Skeletal muscle tissue (tissue), 4 donors: ENCODE results near the gene CSRP2. TPM values are rescaled to one million over a fixed set of nuclear protein-coding genes. Genes with fewer than 3 reads are reported as not detected.

Experiments
- H3K27ac ChIP-seq: one replicate; pipeline ENCODE4 v1.7.0; 2013; ENCODE audit warnings: mild to moderate bottlenecking, low read depth, low read length, inconsistent platforms
- H3K27me3 ChIP-seq, 3 donors: one replicate each; pipeline ENCODE4 v1.7.0; 2013; ENCODE audit warnings: low read length in 3 of 3; ENCODE audit not compliant: control insufficient read depth in 3 of 3, insufficient read depth in 3 of 3
- H3K36me3 ChIP-seq, 3 donors: one replicate each; pipeline ENCODE4 v1.7.0; 2013; ENCODE audit warnings: low read length in 3 of 3; ENCODE audit not compliant: control insufficient read depth in 3 of 3, insufficient read depth in 3 of 3
- H3K4me1 ChIP-seq, 3 donors: one replicate each; pipeline ENCODE4 v1.7.0; 2013; ENCODE audit warnings: low read length in 3 of 3, mild to moderate bottlenecking in 3 of 3; ENCODE audit not compliant: control insufficient read depth in 3 of 3, insufficient read depth in 3 of 3
- H3K4me3 ChIP-seq, 3 donors: one replicate each; pipeline ENCODE4 v1.7.0; 2013; ENCODE audit warnings: low read length in 3 of 3
- H3K9ac ChIP-seq, 3 donors: one replicate each; pipeline ENCODE4 v1.7.0; 2013; ENCODE audit warnings: low read length in 3 of 3, mild to moderate bottlenecking in 3 of 3, moderate library complexity in 2 of 3, low read depth in 1 of 3
- H3K9me3 ChIP-seq, 3 donors: one replicate each; pipeline ENCODE4 v1.7.0; 2013; ENCODE audit warnings: low read length in 3 of 3; ENCODE audit not compliant: control insufficient read depth in 3 of 3
- total RNA-seq: library from RNA; depleted of rRNA; stranded (reverse); fragments of >200 nt; gene quantifications from one replicate; pipeline ENCODE4 v1.2.3, GENCODE V29; 2014
- donor health status: Osteomylitis.

Gene CSRP2
- total RNA-seq, 1 donor from 2014 or later = 20.4 TPM

- Histone ChIP-seq H3K27me3 (no peaks in the 10 kb centered on the region), H3K9ac (no peak overlapping the region), H3K36me3 (no peaks in the 10 kb centered on the region), H3K4me1 (peaks cover 0 to 9% (median 2%) of the 10 kb centered on the region in 3 donors), H3K9me3 (no peaks in the 10 kb centered on the region), H3K4me3 (no peak overlapping the region), H3K27ac (no peak overlapping the region)
These were observed 13.9 kb downstream of the CSRP2 start for GRCh38 chr12:76864791-76865400.

GRCh38 chr12:76863837-76864236 is 15.0 kb downstream of the CSRP2 start:
- H3K9me3 ChIP-seq = no peaks in the 10 kb centered on the region
- H3K36me3 ChIP-seq = no peaks in the 10 kb centered on the region
- H3K27me3 ChIP-seq = no peaks in the 10 kb centered on the region
- H3K4me3 ChIP-seq = no peak overlapping the region
- H3K9ac ChIP-seq = no peak overlapping the region
- peaks cover 0 to 9% (median 2%) of the 10 kb centered on the region in 3 donors for H3K4me1 ChIP-seq
- peak overlapping the region; percentile 6 for H3K27ac ChIP-seq

- Histone ChIP-seq H3K27ac (peak overlapping the region; percentile 6), H3K9me3 (no peaks in the 10 kb centered on the region), H3K4me3 (no peak overlapping the region), H3K36me3 (no peaks in the 10 kb centered on the region), H3K9ac (no peak overlapping the region), H3K27me3 (no peaks in the 10 kb centered on the region), H3K4me1 (peaks cover 0 to 9% (median 2%) of the 10 kb centered on the region in 3 donors)
These were observed 15.7 kb downstream of the CSRP2 start for GRCh38 chr12:76863005-76863670.

DNA sequence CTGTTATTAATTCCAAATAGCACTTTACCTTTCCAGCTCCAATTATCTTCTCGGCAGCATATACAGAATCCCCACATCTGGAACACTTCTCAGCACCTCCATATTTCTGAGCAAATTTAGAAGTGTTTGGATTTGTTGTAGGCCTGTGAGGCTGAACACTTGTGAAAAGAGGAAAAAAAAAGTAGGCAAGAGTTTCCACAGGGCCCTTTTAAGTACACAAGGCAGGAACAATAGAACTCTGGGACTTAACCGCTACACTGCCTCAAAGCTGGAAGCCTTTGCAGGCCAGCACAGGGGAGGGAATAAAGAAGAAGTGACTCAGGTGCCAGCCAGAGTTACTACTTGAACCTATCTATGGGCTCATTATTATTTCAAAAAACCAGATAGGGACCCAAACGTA is 18.6 kb downstream of the CSRP2 start:
- no peaks in the 10 kb centered on the region for H3K4me1 ChIP-seq
- no peak overlapping the region for H3K9ac ChIP-seq
- no peak overlapping the region for H3K4me3 ChIP-seq
- H3K9me3 ChIP-seq = peaks cover 2 to 5% (median 3%) of the 10 kb centered on the region in 3 donors
- H3K27ac ChIP-seq = no peak overlapping the region
- H3K36me3 ChIP-seq = peaks cover 3 to 11% (median 4%) of the 10 kb centered on the region in 3 donors
- no peaks in the 10 kb centered on the region for H3K27me3 ChIP-seq

DNA sequence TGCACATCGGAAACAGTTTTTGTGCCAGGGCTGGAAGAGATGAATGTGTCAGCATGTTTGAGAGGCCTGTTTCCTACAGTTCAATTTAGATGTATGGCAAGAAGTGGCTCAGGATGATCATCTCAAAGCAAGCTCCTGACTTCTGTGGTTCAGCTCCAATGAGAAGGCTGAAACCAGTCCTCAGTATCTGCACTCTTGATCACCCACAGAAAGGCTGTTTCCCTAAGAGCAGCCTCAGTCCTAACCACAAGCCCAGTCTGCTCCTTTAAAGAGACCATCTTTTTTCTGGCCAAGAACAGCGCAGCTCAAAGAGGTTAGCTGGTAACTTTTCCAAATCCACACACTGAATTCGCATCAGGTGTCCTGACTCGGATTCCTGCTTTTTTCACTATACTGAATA is 19.2 kb downstream of the CSRP2 start:
- Histone ChIP-seq H3K4me1 (no peaks in the 10 kb centered on the region), H3K36me3 (peaks cover 3 to 11% (median 6%) of the 10 kb centered on the region in 3 donors), H3K9me3 (peaks cover 2 to 5% (median 3%) of the 10 kb centered on the region in 3 donors), H3K27me3 (no peaks in the 10 kb centered on the region), H3K4me3 (no peak overlapping the region), H3K9ac (no peak overlapping the region), H3K27ac (no peak overlapping the region)

DNA sequence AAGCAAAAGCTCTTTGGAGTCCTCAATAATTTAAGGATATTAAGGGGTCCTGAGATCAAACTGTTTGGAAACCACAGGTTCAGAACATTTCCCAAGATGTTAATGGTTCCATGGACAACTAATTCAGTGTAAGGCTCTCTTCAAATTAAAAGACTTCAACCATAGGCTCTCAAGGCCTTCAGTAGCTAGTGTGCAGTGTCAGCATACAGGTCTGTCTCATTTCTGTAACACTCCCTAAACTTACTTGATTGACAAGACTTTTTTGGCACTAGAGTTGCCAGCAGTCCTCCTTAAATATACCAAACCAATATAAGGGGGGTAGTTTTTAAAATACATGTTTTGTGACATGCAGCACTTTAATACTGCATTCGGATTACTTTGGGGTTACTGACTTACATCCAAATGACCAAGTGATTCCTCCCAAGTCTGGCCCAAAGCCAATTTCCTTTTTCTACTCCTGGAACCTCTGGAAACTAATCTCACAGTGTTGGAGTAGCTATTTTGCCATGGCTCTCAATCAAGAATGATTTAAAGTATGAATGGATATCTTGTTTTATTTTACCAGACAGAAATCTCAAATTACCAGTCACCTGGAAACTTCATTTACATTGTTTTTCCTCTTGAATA is 22.7 kb downstream of the CSRP2 start:
- H3K4me3 ChIP-seq = no peak overlapping the region
- H3K36me3 ChIP-seq = peaks cover 7 to 11% (median 9%) of the 10 kb centered on the region in 3 donors

DNA sequence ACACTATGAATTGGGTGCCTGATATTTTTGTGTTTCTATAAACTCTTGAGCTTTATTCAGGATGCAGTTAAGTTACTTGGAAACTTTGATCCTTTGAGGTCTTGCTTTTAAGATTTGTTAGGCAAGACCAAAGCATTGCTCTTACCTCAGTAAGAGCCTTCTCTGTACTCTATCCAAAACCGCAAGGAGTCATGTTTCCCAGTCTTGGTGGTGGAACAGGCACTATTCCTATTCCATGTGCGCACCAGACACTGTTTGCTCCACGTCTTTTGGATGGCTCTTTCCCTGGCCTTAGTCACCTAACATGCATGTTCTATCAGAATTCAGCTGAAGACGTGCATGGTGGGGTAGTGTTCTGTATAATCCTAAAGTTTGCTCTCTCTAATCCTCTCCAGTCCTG is 23.5 kb downstream of the CSRP2 start:
- Histone ChIP-seq H3K9me3 (peaks cover 2 to 5% (median 3%) of the 10 kb centered on the region in 3 donors), H3K27me3 (no peaks in the 10 kb centered on the region), H3K27ac (no peak overlapping the region), H3K4me1 (no peaks in the 10 kb centered on the region), H3K36me3 (peaks cover 7 to 13% (median 11%) of the 10 kb centered on the region in 3 donors), H3K4me3 (no peak overlapping the region), H3K9ac (no peak overlapping the region)

More for the DNA sequence above, 22.7 kb downstream of the CSRP2 start:
- Histone ChIP-seq H3K27me3 (no peaks in the 10 kb centered on the region), H3K4me1 (no peaks in the 10 kb centered on the region), H3K9ac (no peak overlapping the region), H3K9me3 (peaks cover 2 to 5% (median 3%) of the 10 kb centered on the region in 3 donors), H3K27ac (no peak overlapping the region)

DNA sequence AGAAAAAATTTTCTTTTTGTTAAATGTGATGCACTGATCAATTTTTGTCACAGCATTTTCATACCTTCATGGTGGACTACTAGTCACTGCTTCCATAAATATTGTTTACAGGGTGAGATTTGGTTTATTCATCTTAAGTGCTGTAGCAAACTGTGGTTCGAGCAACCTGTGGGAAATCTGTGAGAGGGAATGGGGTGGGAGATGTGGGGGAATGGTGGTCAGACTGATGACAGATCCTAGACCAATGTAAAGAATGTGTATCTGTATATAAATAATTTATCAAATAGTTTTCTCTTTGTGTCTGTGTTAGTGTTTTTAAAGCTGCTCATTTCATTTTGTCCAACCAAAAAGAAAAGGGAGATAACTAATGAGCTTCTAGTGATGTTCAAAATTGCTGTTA is 26.7 kb downstream of the CSRP2 start:
- Histone ChIP-seq H3K27ac (no peak overlapping the region), H3K9ac (no peak overlapping the region), H3K36me3 (peaks cover 12 to 19% (median 13%) of the 10 kb centered on the region in 3 donors), H3K4me3 (no peak overlapping the region), H3K9me3 (peaks cover 2 to 5% (median 3%) of the 10 kb centered on the region in 3 donors), H3K4me1 (no peaks in the 10 kb centered on the region), H3K27me3 (no peaks in the 10 kb centered on the region)

DNA sequence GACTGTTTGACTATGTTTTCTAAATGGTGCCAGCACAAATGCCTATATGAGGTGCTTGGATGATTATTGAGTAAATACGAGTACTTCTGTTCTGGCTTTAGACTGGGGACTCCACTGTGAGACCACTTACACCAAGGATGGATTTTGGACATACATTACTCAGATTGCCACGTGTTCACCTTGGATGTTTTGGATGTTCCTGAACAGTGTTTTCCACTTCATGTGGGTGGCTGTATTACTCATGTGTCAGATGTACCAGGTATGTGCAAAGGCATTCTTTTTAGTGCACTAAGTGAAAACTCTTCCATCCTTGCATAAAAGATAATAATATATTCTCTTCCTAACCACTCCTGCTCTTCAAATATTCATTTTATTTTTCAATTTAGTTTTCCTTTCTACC is 30.7 kb downstream of the CSRP2 start:
- no peaks in the 10 kb centered on the region for H3K27me3 ChIP-seq
- peaks cover 8 to 18% (median 12%) of the 10 kb centered on the region in 3 donors for H3K36me3 ChIP-seq
- H3K9ac ChIP-seq = no peak overlapping the region
- H3K9me3 ChIP-seq = no peaks in the 10 kb centered on the region
- no peaks in the 10 kb centered on the region for H3K4me1 ChIP-seq
- no peak overlapping the region for H3K27ac ChIP-seq
- H3K4me3 ChIP-seq = no peak overlapping the region

DNA sequence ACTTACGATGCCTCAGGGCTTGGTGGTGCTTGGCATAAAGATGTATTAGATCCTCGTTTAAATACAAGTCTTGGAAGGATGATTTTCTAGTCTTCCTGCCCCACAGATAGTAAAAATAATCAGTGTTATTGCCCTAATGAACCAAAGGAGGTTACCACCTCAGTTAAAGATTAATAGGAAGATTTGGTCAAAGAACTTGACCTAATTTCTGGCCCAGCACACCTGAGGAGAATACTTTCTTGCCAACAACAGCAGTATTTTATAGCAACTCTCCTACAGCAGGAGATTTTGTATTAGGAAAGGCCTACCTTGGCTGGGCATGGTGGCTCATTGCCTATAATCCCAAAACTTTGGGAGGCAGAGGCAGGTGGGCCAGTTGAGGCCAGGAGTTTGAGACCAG is 31.6 kb downstream of the CSRP2 start:
- Histone ChIP-seq H3K4me1 (no peaks in the 10 kb centered on the region), H3K36me3 (peaks cover 8 to 18% (median 12%) of the 10 kb centered on the region in 3 donors), H3K4me3 (no peak overlapping the region), H3K9me3 (no peaks in the 10 kb centered on the region), H3K27me3 (no peaks in the 10 kb centered on the region), H3K9ac (no peak overlapping the region), H3K27ac (no peak overlapping the region)
